PFSK-1 (cell line): ENCODE results near the gene PPID.

Source experiments
- FOXP2 ChIP-seq: optimal IDR thresholded peaks from 2 replicates; pipeline ENCODE3; 2011; ENCODE audit warnings: borderline replicate concordance, control low read depth, inconsistent platforms; ENCODE audit not compliant: insufficient read depth; ENCODE audit errors: extremely low read length, extremely low read depth
- POLR2AphosphoS5 ChIP-seq: IDR thresholded peaks from 2 replicates; pipeline ENCODE4 v1.6.1; 2012; ENCODE audit warnings: low read depth, mild to moderate bottlenecking, control low read depth, low read length, moderate library complexity
- REST ChIP-seq, 2 experiments: IDR thresholded peaks; 2 replicates each; pipeline versions ENCODE4 v1.6.1 to v1.8.0; 2011 to 2012; ENCODE audit warnings: low read depth in 2 of 2, low read length in 2 of 2, control low read depth in 1 of 2, inconsistent platforms in 1 of 2, mild to moderate bottlenecking in 1 of 2, moderate library complexity in 1 of 2; ENCODE audit not compliant: insufficient read depth in 1 of 2
- SIN3A ChIP-seq: IDR thresholded peaks from 2 replicates; pipeline ENCODE4 v1.6.1; 2012; ENCODE audit warnings: mild to moderate bottlenecking, low read length, moderate library complexity, borderline replicate concordance; ENCODE audit not compliant: insufficient read depth
- TAF1 ChIP-seq: IDR thresholded peaks from 2 replicates; pipeline ENCODE4 v1.6.1; 2012; ENCODE audit warnings: low read length, control low read depth, borderline replicate concordance; ENCODE audit not compliant: insufficient read depth

Gene PPID

GRCh38 chr4:158754385-158755180 lies 31.4 kb upstream of the PPID start:
- TF ChIP-seq SIN3A (no peak), FOXP2 (no peak), REST (IDR thresholded peaks at IDR 0.05; ENCODE audit: insufficient read depth in 1 of 2, low read depth in 2 of 2, low read length in 2 of 2) (no peak), TAF1 (no peak), POLR2AphosphoS5 (no peak)

DNA sequence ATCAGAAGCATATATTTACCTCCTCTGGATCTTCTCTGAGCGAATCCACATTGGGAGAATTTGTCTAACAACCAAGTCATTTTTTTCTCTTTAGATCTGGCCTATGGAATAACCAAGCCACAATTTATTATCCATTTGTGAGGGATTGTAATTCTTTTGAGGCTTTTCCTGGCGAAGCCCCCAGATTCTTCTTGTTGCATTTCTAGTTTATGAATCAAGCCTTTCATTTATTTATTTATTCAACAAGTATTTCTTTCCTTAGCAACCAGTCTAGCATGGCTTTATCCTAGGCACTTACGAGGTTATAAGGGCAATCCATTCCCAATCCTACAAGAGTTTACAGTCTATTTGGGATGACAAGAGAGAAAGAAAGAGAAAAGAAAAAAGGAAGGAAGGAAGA lies 27.2 kb upstream of the PPID start:
- TF ChIP-seq SIN3A (no peak), REST (IDR thresholded peaks at IDR 0.05; ENCODE audit: insufficient read depth in 1 of 2, low read depth in 2 of 2, low read length in 2 of 2) (no peak), TAF1 (no peak), POLR2AphosphoS5 (no peak), FOXP2 (no peak)

GRCh38 chr4:158741326-158742021 lies 18.3 kb upstream of the PPID start:
- TF ChIP-seq REST (IDR thresholded peaks at IDR 0.05; ENCODE audit: insufficient read depth in 1 of 2, low read depth in 2 of 2, low read length in 2 of 2) (no peak), POLR2AphosphoS5 (no peak), FOXP2 (no peak), TAF1 (no peak), SIN3A (no peak)

DNA sequence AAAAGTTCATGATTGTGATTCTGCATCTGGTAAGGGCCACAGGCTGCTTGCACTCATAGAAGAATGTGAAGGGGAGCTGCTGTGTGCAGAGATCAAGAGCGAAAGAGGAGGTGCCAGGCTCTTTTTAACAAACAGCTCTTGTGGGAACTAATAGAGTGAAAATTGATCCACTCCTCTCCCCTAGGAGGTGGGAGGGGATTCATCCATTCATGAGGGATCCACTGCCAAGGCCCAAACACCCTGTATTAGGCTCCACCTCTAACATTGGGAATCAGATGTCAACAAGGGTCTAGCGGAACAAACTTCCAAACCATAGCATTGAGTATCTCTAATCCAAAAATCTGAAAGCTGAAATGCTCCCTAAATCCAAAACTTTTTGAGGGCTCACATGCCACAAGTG lies 16.4 kb upstream of the PPID start:
- TF ChIP-seq SIN3A: no peak

DNA sequence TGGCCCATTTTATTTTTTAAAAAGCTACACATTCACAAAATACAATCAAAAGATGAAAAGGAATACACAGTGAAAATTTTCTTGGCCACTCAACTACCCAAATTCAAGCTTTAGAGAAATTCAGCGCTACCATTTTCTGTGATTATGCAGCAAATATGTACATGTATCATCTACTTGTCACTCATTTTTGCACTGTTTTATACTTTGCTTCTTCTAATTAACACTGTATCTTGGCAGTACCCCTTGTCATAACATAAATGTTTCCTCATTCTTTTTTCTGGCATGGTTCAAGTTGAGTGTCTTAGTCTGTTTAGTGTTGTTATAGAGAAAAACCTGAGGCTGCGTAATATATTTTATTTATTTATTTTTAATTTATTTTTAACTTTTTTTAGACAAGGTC lies 15.7 kb upstream of the PPID start:
- TF ChIP-seq POLR2AphosphoS5: no peak
- no peak for TF ChIP-seq REST (IDR thresholded peaks at IDR 0.05; ENCODE audit: insufficient read depth in 1 of 2, low read depth in 2 of 2, low read length in 2 of 2)
- no peak for TF ChIP-seq SIN3A
- TF ChIP-seq TAF1: no peak
- no peak for TF ChIP-seq FOXP2
